ENCODE data around the gene FAM107B.

Gene FAM107B

DNA sequence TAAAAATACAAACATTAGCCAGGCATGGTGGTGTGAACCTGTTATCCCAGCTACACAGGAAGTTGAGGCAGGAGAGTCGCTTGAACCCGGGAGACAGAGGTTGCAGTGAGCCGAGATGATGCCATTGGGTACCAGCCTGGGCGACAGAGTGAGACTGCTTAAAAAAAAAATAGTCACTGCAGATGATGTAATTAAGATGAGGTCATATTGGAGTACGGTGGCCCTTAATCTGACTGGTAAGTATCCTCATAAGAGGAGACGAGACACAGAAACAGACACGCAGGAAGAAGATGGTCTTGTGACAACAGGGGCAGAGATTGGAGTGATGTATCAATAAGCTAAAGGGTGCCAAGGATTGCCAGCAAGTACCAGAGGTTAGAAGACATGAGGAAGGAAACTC lies 156.0 kb downstream of the FAM107B start:
- no peak for DNase-seq

GRCh38 chr10:14617852-14618251 lies 156.8 kb downstream of the FAM107B start:
- DNase-seq: no peak

- DNase-seq: no peak
These were observed 157.6 kb downstream of the FAM107B start for GRCh38 chr10:14616955-14617730.

- DNase-seq: no peak
These were observed 158.2 kb downstream of the FAM107B start for GRCh38 chr10:14616465-14616864.

DNA sequence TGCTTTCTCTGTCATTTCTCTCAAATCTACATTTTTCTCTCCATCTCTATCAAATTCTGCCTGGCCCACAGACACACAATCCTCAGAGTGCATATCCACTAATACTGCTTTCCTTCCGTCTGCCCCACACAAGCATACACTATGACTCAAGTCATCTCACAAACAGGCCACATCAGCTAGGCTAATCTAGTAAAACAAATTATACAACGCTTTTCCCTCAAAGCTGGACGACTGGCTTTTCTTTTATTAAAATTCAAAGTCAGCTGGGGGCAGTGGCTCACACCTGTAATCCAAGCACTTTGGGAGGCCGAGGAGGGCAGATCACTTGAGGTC lies 161.1 kb downstream of the FAM107B start:
- DNase-seq: no peak

DNA sequence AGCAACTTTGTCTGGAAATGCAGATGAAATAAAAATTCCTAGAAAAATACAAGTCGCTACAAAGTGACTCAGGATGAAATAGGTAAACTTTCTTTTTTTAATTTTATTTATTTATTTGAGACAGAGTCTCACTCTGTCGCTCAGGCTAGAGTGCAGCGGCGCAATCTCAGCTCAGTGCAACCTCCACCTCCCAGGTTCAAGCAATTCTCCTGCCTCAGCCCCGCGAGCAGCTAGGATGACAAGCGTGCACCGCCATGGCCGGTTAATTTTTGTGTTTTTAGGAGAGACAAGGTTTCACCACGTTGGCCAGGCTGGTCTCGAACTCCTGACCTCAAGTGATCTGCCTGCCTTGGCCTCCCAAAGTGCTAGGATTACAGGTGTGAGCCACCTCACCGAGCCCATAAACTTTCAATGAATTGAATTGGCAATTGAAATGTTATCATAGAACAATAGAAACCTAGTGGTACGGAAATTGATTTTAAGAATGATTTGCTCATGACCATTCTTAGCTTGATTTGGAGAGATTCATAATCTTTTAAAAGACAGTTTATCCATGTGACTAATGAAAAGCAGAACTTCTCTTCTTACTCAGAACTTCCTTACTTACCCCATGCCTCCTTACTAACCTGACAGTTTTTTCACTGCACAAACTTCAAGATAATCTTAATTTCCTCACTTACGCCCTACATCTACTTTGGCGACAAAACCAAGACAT lies 161.7 kb downstream of the FAM107B start:
- no peak for DNase-seq

GRCh38 chr10:14611968-14612693 lies 162.6 kb downstream of the FAM107B start:
- no peak for DNase-seq

- DNase-seq: no peak
These were observed 165.5 kb downstream of the FAM107B start for GRCh38 chr10:14609178-14609577.

- no peak for DNase-seq
These were observed 166.2 kb downstream of the FAM107B start for GRCh38 chr10:14608381-14609001.

DNA sequence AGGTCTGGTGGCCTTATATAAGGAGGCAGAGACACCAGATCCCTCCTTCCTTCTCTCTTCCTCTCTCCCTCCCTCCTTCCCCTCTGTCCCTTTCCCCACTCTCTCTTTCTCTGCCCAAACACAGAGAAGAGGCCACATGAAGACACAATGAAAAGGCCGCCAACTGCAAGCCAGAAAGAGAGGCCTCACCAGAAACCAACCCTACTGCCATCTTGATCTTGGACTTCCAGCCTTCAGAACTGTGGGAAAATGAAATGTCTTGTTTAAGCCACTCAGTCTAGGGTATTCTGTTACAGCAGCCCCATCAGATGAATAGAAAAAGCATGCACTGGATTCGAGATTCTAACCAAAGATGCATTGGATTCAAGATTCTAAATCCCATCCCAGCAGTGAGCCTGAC lies 168.1 kb downstream of the FAM107B start:
- no peak for DNase-seq

- no peak for DNase-seq
These were observed 169.3 kb downstream of the FAM107B start for GRCh38 chr10:14605231-14605925.

DNA sequence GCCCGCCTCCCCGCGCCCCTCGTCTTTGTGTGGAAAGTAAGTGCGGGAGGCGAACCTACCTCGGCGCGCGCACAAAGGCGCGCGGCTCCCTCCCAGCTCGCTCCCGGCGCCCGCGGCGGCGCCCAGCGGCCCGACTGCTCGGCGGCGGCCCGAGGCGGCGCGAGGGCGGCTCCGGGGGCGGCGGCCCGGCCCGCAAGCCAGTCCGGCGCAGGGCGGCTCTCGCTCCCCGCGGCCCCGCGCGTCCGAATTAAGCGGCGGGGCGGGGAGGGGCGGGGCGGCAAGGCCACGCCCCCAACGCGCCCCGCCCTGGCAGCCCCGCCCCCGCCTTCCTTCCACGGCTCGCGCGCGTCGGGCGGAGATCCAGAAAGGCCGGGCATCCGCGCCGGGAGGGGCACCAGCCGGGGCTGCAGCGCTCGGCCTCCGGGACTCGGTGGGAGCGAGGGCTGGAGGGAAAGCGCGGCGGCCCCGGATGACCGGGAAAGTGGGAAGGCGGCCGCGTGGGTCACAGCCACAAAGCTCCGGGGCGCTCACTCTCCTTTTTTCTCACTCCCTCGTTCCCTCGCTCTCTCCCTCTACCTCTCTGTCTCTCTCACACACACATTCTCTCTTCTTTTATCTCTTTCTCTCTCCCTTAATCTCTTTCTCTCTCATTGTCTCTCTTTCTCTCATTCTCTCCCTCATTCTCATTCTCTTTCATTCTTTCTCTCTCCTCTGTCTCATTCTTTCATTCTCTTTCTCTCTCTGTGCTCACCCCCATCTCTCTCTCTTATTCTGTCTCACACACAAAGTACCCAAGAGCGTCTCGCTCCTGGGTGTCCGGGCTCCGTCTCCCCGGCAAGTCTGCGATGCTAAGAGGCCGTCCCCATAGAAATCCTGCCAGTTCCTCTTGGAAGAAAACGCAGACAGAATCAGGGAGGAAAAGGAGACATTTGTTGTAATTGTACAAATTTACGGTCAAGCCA lies 170.2 kb downstream of the FAM107B start:
- peak; percentile 46 for DNase-seq

DNA sequence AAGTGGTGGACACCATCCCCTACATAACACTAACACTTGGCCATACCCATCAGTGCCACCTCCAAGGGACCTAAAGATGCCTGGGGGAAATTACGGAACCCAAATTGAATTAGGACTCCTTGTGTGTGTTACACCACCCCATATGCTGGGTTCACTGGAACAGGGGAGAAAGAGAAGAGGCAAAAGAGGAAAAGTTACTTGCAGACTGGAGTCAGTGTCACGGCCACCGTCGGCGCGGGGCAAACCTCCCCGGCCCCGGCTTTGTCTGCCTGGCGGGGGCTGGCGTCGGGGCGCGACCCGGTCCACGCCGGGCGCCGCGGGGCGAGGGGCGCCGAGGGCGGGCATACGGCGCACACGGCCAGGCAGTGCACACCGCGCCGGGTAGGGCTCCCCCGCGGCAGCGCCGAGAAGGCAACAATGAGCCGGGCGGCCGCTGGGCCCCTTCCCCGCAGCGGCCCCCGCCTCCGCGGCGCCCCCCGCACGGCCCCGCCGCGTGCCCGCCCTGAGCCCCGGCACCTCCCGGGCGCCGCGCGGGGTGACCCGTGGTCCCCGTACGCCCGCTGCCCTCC lies 171.1 kb downstream of the FAM107B start:
- no peak for DNase-seq

DNA sequence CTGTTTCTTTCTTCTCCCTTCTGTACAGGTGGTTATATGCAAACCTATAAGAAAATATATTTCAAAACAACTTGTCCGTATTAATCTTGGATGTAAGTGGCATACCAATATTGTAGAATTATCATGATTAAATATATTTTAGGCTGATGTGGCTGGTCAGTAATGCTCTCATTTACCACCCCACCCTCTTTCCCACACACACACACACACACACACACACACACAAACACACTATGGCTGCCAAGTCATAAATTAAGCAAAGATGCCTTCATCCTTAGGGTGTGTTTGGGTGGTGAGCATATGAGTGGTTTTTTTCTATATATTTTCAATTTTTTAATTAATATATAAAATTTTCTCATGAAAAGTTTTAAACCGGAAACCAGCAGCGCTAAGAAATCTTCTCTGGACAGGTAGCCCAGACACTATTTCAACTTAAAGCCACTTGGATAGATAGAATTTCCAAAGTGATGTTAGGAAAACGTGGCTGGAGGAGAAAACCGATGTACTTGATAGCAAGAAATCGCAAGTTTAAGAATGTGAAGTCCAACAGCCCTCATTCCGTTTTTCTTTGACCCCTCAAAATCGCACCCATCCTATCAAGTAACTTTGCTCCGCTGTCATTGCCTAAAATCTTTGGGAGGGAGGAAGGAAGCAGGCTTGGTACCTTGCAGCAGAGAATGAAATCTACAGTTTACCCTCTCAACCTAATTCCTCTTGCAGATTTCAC lies 171.7 kb downstream of the FAM107B start:
- DNase-seq: no peak

DNA sequence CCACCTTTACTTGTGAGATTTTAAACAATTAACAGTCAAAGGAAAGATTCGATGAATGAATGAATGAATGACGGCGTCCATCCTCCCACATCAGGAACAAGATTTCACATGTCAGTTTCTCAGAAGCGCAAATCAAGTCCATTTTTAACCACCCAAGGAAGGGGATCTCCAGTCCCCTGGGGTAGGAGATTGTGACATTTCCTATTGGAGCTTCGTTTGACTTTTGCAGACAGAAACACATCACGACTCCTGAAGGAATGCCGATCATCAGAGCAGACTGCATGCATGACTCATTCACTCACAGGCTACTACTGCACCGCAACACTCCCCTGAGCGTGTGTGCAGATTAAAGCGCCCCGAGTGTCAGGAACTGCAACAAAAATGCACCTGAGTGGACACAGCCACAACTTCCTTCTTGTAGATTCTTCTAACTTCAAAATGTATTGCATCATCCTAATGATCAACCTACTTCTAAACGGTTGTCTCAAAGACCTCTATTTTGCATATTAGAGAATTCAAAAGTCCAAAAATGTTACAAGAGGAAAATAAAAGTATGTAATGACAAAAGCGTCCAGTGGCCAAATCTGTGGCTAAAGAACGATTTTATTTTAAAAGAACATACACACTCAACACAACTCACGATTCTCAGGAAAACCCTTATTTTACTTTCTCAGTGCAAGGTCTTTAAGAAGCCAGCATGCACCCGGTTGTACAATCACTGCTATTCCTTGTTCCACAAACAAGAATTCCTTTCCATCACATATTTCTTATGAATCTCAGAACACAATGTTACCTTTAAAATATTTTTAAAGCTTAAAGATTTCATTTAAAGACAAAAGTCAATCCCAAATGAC lies 172.6 kb downstream of the FAM107B start:
- DNase-seq: no peak

- no peak for DNase-seq
These were observed 173.4 kb downstream of the FAM107B start for GRCh38 chr10:14601326-14601725.

DNA sequence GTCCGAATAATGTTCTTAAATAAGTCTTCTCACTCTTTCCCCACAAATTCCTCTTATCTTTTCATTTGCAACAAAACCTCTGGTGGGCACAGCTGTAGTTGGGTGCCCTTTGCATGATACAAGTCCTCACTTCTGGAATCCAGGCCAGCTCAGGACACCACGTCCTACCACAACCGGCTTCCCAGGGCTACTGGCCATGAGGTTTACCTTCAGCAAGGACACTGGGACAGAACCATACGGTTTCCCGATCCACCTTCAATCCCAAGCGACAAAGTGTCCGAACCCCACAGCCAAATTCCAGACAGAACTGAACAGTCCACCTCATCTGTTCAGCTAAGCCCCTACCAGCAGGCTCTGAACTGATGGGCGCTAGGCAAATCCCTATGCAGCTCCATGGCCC lies 174.6 kb downstream of the FAM107B start:
- no peak for DNase-seq

- DNase-seq: no peak
These were observed 175.6 kb downstream of the FAM107B start for GRCh38 chr10:14598809-14599764.
